Effector memory CD4-positive, alpha-beta T cell (primary cell): ENCODE measurements around the gene MTA3.
"Not testable (repeated sequence)": the region's sequence is repeated elsewhere in the genome, so short reads cannot be mapped to it uniquely, and the experiment has no call there.

Source experiments
- DNase-seq, 3 donors: peaks; one replicate each; pipeline ENCODE4 v3.0.0-alpha.2; 2020
- H3K27ac ChIP-seq: 2 replicates; pipeline ENCODE4 v1.7.0; 2013; ENCODE audit warnings: mild to moderate bottlenecking, low read length, moderate library complexity; ENCODE audit not compliant: insufficient read depth, poor library complexity, severe bottlenecking
- H3K27me3 ChIP-seq: replicated peaks from 2 replicates; pipeline ENCODE4 v1.7.0; 2013; ENCODE audit warnings: mild to moderate bottlenecking, low read length; ENCODE audit not compliant: insufficient read depth, control insufficient read depth, poor library complexity, severe bottlenecking
- H3K36me3 ChIP-seq: 2 replicates; pipeline ENCODE4 v1.7.0; 2013; ENCODE audit warnings: mild to moderate bottlenecking, low read length, moderate library complexity; ENCODE audit not compliant: control insufficient read depth, insufficient read depth
- H3K4me1 ChIP-seq: 2 replicates; pipeline ENCODE4 v1.7.0; 2013; ENCODE audit warnings: low read length, mild to moderate bottlenecking; ENCODE audit not compliant: control insufficient read depth, insufficient read depth, poor library complexity, severe bottlenecking
- H3K4me3 ChIP-seq: 2 replicates; pipeline ENCODE4 v1.7.0; 2013; ENCODE audit warnings: low read length, low read depth, mild to moderate bottlenecking; ENCODE audit not compliant: insufficient read depth, poor library complexity, severe bottlenecking
- H3K9me3 ChIP-seq: 2 replicates; pipeline ENCODE4 v1.7.0; 2013; ENCODE audit warnings: mild to moderate bottlenecking, low read length, moderate library complexity; ENCODE audit not compliant: control insufficient read depth

Gene MTA3

GRCh38 chr2:42722320-42723190 is 154.1 kb downstream of the MTA3 start:
- H3K27ac ChIP-seq, result no peak overlapping the region
- no peak for DNase-seq

DNA sequence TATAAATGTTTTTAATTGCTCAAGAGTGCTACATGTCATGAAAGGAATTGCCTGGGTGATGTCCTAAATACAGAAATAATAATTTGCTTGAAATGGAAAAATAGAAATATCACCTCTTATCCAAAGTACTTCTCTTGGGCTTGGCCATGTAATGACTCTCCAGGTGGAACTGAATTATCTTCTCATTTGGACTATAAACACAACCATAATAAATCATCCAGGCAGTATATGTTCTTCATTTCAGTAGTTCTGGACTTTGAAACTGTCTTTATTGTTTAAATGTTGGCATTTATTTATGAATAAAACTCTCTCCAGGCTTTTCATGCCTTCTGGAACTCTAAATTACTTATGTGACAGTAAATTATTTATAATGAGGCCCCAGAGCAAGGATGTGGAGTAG is 155.0 kb downstream of the MTA3 start:
- Histone ChIP-seq H3K27ac (no peak overlapping the region), H3K4me1 (no peaks in the 10 kb centered on the region)

More at GRCh38 chr2:42722320-42723190, 154.1 kb downstream of the MTA3 start:
- no peaks in the 10 kb centered on the region for H3K9me3 ChIP-seq
- H3K4me3 ChIP-seq, result no peak overlapping the region
- no peaks in the 10 kb centered on the region for H3K36me3 ChIP-seq
- no peaks in the 10 kb centered on the region for H3K27me3 ChIP-seq
- no peaks in the 10 kb centered on the region for H3K4me1 ChIP-seq

DNA sequence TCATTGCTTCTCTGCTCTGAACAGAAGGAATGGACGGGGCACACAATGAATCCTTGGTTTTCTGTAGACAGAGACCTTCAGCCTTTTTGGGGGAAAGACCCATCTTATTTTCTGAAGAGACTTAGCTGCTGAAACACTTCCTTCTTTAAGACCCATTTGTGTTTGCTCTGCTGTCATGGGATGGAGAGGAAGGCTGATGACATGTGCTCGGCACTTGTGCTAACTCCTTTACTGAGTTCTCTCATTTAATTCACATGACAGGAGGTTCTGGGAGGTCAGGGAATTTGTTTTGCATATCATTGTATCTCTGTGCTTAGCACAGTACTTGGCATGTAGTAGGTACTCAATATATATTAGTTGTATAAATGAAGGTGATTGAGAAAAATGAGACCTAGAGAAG is 156.5 kb downstream of the MTA3 start:
- Histone ChIP-seq H3K27me3 (no peaks in the 10 kb centered on the region), H3K4me1 (no peaks in the 10 kb centered on the region), H3K36me3 (no peaks in the 10 kb centered on the region), H3K9me3 (no peaks in the 10 kb centered on the region), H3K27ac (no peak overlapping the region), H3K4me3 (no peak overlapping the region)
- no peak for DNase-seq

More for the DNA sequence above, 155.0 kb downstream of the MTA3 start:
- DNase-seq, result no peak
- Histone ChIP-seq H3K4me3 (no peak overlapping the region), H3K9me3 (no peaks in the 10 kb centered on the region), H3K36me3 (no peaks in the 10 kb centered on the region), H3K27me3 (no peaks in the 10 kb centered on the region)

DNA sequence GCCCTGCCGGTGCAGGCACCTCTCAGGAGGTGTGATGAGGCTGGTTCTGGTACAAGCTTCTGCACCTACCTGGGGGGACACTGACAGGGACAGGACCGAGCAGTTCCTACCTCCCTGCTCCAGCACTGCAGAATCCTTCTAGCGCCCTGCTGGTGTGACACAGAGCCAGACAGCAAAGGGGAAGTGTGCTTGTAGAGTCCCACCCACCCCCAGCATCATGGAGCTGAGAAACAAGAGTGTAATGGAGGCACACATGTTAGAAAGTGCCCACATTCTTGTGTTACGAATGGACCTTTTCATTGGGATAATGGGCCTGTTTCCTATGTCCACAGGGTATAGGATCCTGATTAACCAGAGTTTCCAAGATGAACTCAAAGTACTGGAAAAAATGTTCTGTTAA is 157.2 kb downstream of the MTA3 start:
- Histone ChIP-seq H3K9me3 (no peaks in the 10 kb centered on the region), H3K4me1 (no peaks in the 10 kb centered on the region), H3K27me3 (no peaks in the 10 kb centered on the region), H3K36me3 (no peaks in the 10 kb centered on the region), H3K27ac (no peak overlapping the region), H3K4me3 (no peak overlapping the region)
- DNase-seq, result no peak

- H3K27ac ChIP-seq, result no peak overlapping the region
- no peaks in the 10 kb centered on the region for H3K36me3 ChIP-seq
- H3K9me3 ChIP-seq, result no peaks in the 10 kb centered on the region
- no peak for DNase-seq
- no peaks in the 10 kb centered on the region for H3K4me1 ChIP-seq
- H3K27me3 ChIP-seq, result no peaks in the 10 kb centered on the region
- no peak overlapping the region for H3K4me3 ChIP-seq
Measured at GRCh38 chr2:42726680-42727079, 158.2 kb downstream of the MTA3 start.

DNA sequence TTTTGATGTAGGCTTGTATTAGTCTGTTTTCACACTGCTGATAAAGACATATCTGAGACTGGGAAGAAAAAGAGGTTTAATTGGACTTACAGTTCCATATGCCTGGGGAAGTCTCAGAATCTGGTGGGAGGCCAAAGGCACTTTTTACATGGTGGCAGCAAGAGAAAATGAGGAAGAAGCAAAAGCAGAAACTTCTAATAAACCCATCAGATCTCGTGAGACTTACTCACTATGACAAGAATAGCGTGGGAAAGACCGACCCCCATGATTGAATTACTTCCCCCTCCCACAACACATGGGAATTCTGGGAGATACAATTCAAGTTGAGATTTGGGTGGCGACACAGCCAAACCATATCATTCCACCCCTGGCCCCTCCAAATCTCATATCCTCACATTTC is 162.9 kb downstream of the MTA3 start:
- H3K4me1 ChIP-seq, H3K27me3 ChIP-seq, H3K27ac ChIP-seq, DNase-seq, H3K36me3 ChIP-seq, H3K4me3 ChIP-seq, H3K9me3 ChIP-seq: not testable (repeated sequence)

- Histone ChIP-seq H3K27me3 (no peaks in the 10 kb centered on the region), H3K4me3 (no peak overlapping the region), H3K27ac (no peak overlapping the region), H3K36me3 (peaks cover 7% of the 10 kb centered on the region), H3K4me1 (no peaks in the 10 kb centered on the region), H3K9me3 (no peaks in the 10 kb centered on the region)
- no peak for DNase-seq
Measured at GRCh38 chr2:42733852-42734251, 165.4 kb downstream of the MTA3 start.

DNA sequence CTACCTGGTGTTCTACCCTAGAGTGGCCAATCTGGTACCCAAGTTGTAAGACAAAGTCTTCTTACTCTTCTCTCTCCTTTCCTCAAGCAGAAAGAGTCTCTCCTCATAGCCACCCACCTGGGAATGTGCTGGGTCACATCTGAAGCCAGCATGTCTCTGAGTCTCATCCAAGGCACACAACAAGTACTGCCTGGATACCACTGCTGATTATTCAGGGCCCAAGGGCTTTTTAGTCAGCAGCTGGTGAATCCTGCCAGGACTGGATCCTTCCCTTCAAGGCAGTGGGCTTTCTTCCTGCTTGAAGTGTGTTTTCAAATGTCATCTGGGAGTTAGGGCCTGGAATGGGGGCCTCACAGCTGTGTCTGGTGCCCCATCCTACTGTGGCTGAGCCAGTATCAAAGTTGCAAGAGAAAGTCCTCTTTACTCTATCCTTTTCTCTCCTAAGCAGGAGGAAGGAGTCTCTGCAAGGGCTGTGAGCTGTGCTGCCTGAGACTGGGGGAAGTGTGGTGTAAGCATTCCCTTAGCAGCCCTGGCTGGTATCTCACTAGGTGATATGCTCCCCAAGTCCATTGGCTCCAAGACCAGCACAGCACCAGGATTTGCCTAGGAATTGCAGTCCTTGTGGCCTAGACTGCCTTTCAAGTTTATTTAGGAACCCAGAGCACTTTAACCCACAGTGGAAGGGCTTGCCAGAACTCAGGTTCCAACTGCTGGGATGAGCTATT is 168.3 kb downstream of the MTA3 start:
- Histone ChIP-seq H3K4me3 (no peak overlapping the region), H3K4me1 (no peaks in the 10 kb centered on the region), H3K9me3 (no peaks in the 10 kb centered on the region), H3K27ac (no peak overlapping the region), H3K36me3 (peaks cover 13% of the 10 kb centered on the region), H3K27me3 (no peaks in the 10 kb centered on the region)
- DNase-seq, result no peak

DNA sequence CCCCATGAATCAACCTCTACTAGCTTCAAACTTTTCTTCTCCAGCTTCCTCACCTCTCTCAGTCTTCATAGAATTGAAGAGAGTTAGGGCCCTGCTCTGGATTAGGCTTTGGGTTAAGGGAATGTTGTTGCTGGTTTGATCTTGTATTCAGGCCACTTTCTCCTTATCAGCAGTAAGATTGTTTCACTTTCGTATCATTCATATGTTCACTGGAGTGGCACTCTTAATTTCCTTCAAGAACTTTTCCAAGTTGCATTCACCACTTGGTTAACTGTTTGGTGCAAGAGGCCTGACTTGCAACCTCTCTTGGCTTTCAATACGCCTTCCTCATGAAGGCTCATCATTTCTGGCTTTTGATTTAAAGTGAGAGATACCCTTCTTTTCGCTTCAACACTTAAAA is 172.7 kb downstream of the MTA3 start:
- Histone ChIP-seq H3K9me3 (no peaks in the 10 kb centered on the region), H3K27me3 (no peaks in the 10 kb centered on the region), H3K27ac (no peak overlapping the region), H3K4me1 (no peaks in the 10 kb centered on the region), H3K4me3 (no peak overlapping the region), H3K36me3 (peaks cover 13% of the 10 kb centered on the region)
- DNase-seq, result no peak
